Type B pancreatic cell (in vitro differentiated cells): Measurements from ENCODE around the gene SLC1A4. TPM values are rescaled to one million over a fixed set of nuclear protein-coding genes. Genes with fewer than 3 reads are reported as not detected.
"Not testable (repeated sequence)": the region's sequence is repeated elsewhere in the genome, so short reads cannot be mapped to it uniquely, and the experiment has no call there.

Experiments used
- DNase-seq: peaks from one replicate; pipeline ENCODE4 v3.0.0; 2021; ENCODE audit warnings: mixed read lengths; ENCODE audit not compliant: unreplicated experiment; ENCODE audit errors: extremely low spot score
- H3K27ac Mint-ChIP-seq: 2 replicates; pipeline ENCODE4 v1.8.0; 2021; ENCODE audit warnings: mild to moderate bottlenecking, mixed read lengths
- H3K27me3 Mint-ChIP-seq: 2 replicates; pipeline ENCODE4 v1.8.0; 2021; ENCODE audit warnings: mixed read lengths
- H3K36me3 Mint-ChIP-seq: 2 replicates; pipeline ENCODE4 v1.8.0; 2021; ENCODE audit warnings: mixed read lengths
- H3K4me1 Mint-ChIP-seq: one replicate; pipeline ENCODE4 v1.8.0; 2021; ENCODE audit warnings: mixed read lengths; ENCODE audit not compliant: unreplicated experiment
- H3K4me3 Mint-ChIP-seq: 2 replicates; pipeline ENCODE4 v1.8.0; 2021; ENCODE audit warnings: mild to moderate bottlenecking, mixed read lengths
- H3K9me3 Mint-ChIP-seq: 2 replicates; pipeline ENCODE4 v1.8.0; 2021; ENCODE audit warnings: mixed read lengths
- total RNA-seq: library from RNA; stranded (reverse); gene quantifications from 2 replicates; pipeline ENCODE4 v1.2.1, GENCODE V29; 2021; ENCODE audit warnings: low replicate concordance
- TF ChIP-seq, protein P1 (sequence below): fragments of 200-600 bp; sonication (generic); conservative IDR thresholded peaks from 2 replicates; pipeline ENCODE4 v1.5.0; 2021; ENCODE audit warnings: antibody characterized with exemption, mild to moderate bottlenecking

The SLC1A4 gene
- total RNA-seq, 1 donor from 2014 or later: 13.1 TPM

DNA sequence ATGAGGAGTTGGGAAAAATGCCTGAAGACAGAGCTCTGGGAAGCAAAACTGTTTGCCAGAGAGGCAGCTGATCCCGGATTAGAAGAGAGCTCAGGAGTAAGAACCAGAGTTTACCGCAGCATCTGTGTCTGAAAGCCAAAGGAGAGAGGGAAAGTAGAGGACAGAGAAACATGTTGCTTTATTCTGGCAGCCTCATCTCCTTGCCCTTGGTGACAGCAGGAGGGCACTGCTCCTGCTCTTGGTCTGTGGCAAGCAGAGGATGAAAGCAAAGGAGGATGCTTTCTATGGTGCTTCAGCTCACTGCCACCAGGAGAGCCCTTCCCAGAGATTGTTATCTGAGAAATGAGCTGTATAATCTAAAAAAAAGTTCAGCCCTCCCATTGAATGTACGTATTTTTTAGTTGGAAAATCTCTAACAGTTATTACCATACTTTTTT lies 7.7 kb downstream of the SLC1A4 start:
- H3K27me3 Mint-ChIP-seq: peaks cover 6% of the 10 kb centered on the region
- TF ChIP-seq, protein P1, sequence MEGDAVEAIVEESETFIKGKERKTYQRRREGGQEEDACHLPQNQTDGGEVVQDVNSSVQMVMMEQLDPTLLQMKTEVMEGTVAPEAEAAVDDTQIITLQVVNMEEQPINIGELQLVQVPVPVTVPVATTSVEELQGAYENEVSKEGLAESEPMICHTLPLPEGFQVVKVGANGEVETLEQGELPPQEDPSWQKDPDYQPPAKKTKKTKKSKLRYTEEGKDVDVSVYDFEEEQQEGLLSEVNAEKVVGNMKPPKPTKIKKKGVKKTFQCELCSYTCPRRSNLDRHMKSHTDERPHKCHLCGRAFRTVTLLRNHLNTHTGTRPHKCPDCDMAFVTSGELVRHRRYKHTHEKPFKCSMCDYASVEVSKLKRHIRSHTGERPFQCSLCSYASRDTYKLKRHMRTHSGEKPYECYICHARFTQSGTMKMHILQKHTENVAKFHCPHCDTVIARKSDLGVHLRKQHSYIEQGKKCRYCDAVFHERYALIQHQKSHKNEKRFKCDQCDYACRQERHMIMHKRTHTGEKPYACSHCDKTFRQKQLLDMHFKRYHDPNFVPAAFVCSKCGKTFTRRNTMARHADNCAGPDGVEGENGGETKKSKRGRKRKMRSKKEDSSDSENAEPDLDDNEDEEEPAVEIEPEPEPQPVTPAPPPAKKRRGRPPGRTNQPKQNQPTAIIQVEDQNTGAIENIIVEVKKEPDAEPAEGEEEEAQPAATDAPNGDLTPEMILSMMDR: peak; percentile 46
- no peak overlapping the region for H3K4me3 Mint-ChIP-seq
- no peaks in the 10 kb centered on the region for H3K9me3 Mint-ChIP-seq
- no peak overlapping the region for H3K27ac Mint-ChIP-seq
- H3K4me1 Mint-ChIP-seq: no peaks in the 10 kb centered on the region
- no peaks in the 10 kb centered on the region for H3K36me3 Mint-ChIP-seq
- DNase-seq: no peak

DNA sequence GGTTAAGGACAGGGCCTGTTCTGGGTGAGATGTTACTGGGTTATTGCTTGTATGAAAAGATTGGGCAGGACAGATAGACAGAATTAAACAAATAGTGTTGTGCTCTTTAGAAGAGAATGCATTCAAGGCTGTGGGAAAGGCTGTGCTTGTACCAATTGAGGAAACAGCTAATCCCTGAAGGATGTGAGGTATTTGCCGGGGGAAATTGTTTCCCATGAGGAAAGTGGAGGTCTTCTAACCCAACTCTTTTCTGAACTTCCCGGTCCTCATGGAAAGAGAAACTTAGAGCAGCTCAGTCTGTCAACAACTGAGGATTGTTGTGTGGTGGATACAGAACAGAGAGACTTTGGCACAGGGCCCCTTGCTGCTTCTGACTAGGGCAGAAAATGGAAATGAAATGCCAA lies 9.5 kb downstream of the SLC1A4 start:
- H3K4me3 Mint-ChIP-seq: no peak overlapping the region

DNA sequence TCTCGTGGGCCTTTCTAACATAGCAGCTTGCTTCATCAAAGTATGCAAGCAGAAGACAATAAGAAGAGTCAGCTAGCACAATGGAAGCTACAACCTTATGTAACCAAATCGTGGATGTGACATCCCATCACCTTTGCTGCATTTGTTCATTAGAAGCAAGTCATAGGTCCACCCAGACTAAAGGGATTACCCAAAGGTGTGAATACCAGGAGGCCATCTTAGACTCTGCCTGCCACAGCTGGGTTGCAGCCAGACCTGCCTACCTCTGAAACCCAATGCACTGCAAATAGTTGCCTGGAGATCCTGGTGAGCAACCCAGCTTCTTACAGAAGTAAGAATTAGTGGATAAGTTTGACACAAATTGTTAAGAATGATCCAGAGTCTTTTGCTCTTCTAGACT lies 10.6 kb downstream of the SLC1A4 start:
- H3K36me3 Mint-ChIP-seq: no peaks in the 10 kb centered on the region
- no peak overlapping the region for H3K27ac Mint-ChIP-seq
- no peaks in the 10 kb centered on the region for H3K27me3 Mint-ChIP-seq

More for the DNA sequence above, 9.5 kb downstream of the SLC1A4 start:
- Mint-ChIP-seq H3K27ac (no peak overlapping the region), H3K36me3 (no peaks in the 10 kb centered on the region), H3K9me3 (no peaks in the 10 kb centered on the region), H3K27me3 (no peaks in the 10 kb centered on the region), H3K4me1 (no peaks in the 10 kb centered on the region)
- DNase-seq: no peak
- TF ChIP-seq, protein P1: no peak

DNA sequence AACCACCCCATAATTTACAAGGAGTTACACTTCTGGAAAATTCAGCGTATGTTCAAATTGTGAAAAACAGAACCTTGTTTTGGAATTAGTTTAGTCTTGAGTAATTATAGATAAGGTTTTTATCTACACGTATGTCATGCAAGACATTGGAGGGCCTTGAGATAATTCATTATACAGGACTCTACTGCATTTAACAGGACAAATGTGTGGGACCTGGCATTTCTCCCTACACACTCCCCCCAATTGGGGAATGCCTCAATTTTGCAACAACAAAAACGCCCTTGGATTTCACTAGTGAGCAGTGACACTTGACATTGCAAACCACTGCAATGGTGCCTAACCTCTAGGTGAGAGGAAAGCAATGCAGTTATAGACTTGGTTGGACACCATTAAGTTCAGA lies 11.4 kb downstream of the SLC1A4 start:
- Mint-ChIP-seq H3K36me3 (no peaks in the 10 kb centered on the region), H3K4me1 (no peaks in the 10 kb centered on the region), H3K27ac (no peak overlapping the region), H3K9me3 (no peaks in the 10 kb centered on the region), H3K27me3 (no peaks in the 10 kb centered on the region), H3K4me3 (no peak overlapping the region)
- no peak for DNase-seq
- TF ChIP-seq, protein P1: no peak

More for the DNA sequence above, 10.6 kb downstream of the SLC1A4 start:
- Mint-ChIP-seq H3K9me3 (no peaks in the 10 kb centered on the region), H3K4me3 (no peak overlapping the region), H3K4me1 (no peaks in the 10 kb centered on the region)
- TF ChIP-seq, protein P1: no peak
- no peak for DNase-seq

DNA sequence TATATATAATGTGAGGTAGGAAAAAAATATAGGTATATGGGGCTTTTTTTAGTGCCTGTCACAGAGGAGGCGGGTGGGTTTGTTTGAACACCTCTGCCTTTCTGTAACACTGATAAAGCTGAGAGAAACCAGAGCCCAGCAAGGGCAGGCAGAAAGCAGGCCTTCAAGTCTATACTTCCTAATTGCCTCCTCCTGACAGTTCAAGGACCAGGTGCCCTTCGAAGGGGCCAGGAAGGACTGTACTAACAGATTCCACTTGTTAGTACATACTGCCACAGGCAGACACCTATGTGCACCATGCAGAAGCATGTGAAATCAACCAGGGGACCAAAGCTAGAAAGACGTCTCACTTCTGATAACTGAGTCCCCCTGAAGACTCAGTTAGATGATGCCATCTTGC lies 13.8 kb downstream of the SLC1A4 start:
- no peak overlapping the region for H3K27ac Mint-ChIP-seq
- no peak overlapping the region for H3K4me3 Mint-ChIP-seq
- H3K9me3 Mint-ChIP-seq: no peaks in the 10 kb centered on the region
- H3K27me3 Mint-ChIP-seq: no peaks in the 10 kb centered on the region
- DNase-seq: no peak
- no peaks in the 10 kb centered on the region for H3K36me3 Mint-ChIP-seq
- TF ChIP-seq, protein P1: no peak
- no peaks in the 10 kb centered on the region for H3K4me1 Mint-ChIP-seq

DNA sequence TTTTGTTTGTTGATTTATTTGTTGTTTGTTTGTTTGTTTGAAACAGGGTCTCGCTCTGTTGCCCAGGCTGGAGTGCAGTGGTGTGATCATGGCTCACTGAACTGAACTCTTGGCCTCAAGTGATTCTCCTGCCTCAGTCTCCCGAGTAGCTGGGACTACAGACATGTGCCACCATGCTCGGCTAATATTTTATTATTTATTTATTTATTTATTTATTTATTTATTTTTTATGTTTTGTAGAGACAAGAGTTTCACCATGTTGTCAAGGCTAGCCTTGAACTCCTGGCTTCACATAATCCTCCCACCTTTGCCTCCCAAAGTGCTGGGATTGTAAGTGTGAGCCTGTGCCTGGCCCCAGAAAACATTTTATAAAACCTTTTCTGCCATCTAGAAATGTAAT lies 15.0 kb downstream of the SLC1A4 start:
- not testable (repeated sequence) for H3K9me3 Mint-ChIP-seq, H3K4me1 Mint-ChIP-seq, H3K36me3 Mint-ChIP-seq, DNase-seq, H3K27me3 Mint-ChIP-seq, H3K4me3 Mint-ChIP-seq, H3K27ac Mint-ChIP-seq
